Activated CD4-positive, alpha-beta T cell treated with anti-CD3 and anti-CD28 coated beads, Interleukin-2, amount 50 U/mL, for 4 hours (primary cell): ENCODE measurements around the gene HDAC8.
"Not testable (repeated sequence)": the region's sequence is repeated elsewhere in the genome, so short reads cannot be mapped to it uniquely, and the experiment has no call there.

Experiments
- DNase-seq, 2 experiments: peaks; one replicate each; pipeline ENCODE4 v3.0.0-alpha.2; 2020

HDAC8 gene

GRCh38 chrX:72572248-72573157, at the start of gene HDAC8:
Gene HDAC8 (minus strand): TSS chrX:72572843. CDS start chrX:72572761, 82 bp downstream.
- peak; percentile 17 for DNase-seq

DNA sequence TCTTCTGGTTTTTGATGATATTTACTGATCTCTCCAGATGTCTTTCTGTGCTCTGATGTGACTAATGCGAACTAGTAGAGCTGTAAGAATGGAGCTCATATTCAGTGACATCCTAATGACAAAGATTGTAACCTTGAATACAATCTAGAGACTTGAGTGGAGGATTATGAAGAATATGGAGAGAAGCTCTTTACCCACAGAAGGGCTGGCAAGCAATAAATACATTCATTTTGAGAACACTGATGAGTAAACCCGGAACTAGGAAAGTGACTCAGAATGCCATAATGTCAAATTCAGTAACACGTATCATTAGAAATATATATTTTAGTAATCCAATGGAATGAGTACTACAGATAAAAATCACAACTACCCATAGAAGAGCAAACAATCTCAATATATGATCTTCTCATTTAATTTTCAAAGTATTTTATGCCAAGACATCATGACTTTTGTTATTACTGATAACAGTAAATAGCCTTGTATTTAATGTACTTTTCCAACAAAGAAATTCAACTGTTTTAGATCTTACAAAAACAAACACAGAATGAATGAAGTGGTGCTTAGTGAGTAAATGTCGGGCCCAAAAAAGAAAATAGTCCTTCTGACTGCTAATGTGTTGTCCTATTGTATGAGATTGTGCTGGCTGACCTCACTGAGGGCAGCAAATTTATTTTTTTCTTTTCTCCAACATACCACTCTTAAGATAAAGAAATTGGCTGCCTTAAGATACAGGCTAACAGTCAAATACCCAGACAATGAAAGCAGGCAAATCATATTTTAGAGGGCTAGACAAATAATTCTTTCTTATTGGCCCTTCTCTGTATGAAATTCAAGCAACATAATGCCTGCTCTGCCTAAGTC, 49.2 kb upstream of the HDAC8 start:
- DNase-seq = no peak

DNA sequence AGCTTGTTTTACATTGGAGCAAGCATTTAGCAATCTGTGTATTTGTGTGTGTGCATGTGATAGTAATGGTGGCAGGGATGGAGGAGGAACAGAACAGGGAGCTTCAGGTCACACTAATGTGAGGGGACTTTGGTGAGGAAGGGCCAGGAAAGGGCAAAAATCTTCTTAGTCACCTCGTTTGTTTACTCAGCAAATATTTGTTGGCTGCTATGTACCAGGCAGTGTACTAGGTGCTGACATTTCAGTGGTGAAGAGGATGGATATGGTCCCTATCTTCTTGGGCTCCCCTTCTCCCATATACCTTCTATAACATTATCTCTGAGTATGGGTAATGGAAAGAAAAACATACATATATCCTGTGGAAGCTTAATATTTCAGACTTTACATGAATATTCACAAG, 48.5 kb upstream of the HDAC8 start:
- no peak for DNase-seq

DNA sequence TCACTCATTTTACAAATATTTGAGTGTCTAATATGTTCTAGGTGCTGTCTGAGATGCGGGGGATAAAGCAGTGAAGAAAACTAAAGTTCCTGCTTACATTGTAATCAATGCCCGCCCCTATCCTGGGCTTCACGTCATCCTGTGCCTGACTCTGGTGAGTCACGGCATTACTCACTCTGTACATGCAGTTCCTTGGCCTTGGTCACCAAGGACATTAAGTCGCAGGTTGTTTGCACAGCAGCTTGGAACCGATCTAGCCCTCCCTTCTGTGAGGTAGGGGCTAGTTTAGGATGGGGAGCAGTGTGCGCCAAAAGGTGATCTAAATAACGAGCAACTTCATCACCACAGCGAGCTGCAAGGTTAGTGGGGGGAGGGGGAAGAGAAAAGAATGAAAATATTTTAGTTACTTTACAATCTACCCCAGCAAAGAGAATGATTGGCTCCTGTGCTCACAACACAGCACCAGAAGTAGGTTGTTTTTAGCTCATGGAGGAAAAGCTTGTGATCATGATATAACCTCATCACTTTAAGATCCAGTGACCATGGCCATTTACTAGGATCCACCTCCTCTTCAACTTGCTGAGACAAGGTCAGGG, 48.0 kb upstream of the HDAC8 start:
- DNase-seq = peak; percentile 0 to 2

DNA sequence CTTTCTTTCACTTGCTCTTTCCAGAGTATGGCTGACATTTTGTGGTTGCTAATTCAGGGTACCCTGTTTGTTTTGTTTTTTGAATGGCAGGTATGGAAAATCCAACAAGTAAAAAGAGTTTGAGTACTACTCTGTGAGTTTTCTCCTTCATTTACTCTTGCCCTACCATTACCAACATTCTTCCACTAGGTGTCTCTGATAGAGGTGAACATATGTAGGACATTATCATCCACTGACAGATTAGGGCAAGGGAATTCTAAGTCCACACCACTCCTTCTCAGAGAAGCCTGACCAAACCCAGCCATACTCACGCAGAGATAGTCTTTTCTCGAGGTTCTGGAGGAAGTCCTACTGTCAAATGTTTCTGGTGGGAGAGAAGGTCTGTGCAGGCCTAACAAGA, 36.7 kb upstream of the HDAC8 start:
- no peak for DNase-seq

DNA sequence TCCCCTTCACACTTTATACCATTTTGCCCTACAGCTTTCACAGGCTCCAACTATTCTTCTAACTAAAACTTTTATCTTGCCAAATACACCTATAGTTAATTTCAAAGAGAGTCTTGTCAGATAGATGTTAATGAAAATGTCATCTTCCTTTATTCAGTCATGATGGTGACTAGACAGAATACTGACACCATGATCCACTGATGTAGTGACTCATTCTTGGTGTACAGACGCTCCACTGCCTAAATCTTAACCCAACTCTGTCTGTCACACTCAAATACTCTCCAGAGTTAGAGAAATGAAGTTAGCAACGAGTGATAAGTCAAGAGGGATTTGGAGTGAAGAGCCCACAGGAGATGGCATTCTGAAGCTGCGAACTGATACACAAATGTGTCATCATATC, 32.1 kb upstream of the HDAC8 start:
- DNase-seq = no peak

GRCh38 chrX:72604112-72604511, 31.5 kb upstream of the HDAC8 start:
- DNase-seq = no peak

- not testable (repeated sequence) for DNase-seq
Observed at GRCh38 chrX:72591038-72591437, 18.4 kb upstream of the HDAC8 start.

- no peak for DNase-seq
Observed at GRCh38 chrX:72584163-72584562, 11.5 kb upstream of the HDAC8 start.

GRCh38 chrX:72576141-72576894, 3.7 kb upstream of the HDAC8 start:
- DNase-seq = no peak

GRCh38 chrX:72573158-72573511, 492 bp upstream of the HDAC8 start:
- no peak for DNase-seq

DNA sequence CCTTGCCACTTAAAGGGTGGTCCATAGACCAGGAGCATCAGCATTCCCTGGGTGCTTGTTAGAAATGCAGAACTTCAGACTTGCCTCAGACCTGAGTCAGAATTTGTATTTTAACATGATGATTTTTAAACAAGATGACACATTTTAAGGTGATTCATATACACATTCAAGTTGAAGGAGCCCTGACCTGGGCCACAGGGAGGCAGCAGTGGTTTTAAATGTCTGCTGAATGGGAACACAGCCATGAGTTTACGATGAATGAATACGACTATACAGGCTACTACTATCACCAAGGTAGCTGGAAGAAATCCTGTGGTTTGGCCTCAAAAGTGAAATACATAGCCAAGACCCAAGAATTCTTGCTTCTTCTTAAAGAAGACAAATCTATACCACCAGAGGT, 2.9 kb downstream of the HDAC8 start:
- DNase-seq = no peak

DNA sequence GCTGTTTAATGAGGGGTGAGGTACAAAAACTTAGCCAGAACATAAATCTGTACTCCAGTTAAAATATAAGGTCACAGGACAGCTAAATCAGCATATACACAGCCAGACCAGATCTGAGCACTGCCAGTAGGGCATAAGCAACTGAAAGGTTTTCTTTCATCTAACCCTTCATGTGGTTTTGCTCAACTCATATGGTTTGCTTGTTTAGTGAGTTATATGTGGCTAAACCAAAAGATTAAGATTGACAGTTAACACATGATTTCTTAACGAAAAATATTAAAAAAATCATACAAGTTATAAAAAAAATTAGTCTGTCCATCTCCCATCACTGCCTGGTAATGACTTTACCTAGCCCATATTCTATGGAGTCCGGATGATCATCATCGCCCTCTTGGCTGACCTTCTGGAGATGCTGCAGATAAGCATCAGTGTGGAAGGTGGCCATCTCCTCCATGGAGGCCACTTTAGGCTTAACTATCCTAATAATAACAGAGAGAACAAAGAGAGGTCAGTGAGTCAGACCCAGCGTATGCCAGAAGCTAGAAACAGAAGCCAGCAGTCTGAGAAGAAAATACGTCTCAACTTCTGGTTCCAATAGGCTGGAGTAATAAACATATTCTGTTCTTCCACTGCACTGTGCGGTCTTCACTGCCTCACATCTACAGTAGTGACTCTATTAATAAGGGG, 4.1 kb downstream of the HDAC8 start:
- DNase-seq = no peak

DNA sequence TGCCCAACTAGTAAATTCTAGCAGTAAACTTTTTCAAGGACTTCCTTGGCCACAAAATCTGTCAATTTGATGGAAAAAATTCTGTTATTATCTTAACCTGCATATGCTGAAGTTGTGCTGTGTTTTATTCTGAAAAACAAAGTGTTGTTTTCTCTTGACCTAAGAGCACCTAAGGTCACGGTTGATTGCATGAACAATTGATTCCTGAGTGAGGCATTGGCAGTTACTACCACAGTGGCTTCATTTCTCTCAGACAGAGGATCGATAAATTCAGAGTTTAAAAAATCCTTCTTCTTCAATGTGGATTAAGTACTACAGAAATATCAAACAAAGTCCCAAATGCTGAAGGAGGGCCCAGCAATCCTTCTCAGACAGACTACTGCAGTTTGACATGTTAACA, 6.2 kb downstream of the HDAC8 start:
- no peak for DNase-seq

DNA sequence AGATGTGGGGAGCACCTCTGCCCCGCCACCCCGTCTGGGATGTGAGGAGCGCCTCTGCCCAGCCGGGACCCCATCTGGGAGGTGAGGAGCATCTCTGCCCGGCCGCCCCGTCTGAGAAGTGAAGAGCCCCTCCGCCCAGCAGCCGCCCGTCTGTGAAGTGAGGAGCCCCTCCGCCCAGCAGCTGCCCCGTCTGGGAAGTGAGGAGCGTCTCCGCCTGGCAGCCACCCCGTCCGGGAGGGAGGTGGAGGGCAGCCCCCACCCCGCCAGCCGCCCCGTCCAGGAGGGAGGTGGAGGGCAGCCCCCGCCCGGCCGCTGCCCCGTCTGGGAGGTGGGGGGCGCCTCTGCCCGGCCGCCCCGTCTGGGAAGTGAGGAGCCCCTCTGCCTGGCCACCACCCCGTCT, 13.0 kb downstream of the HDAC8 start:
- DNase-seq = not testable (repeated sequence)

GRCh38 chrX:72554448-72555140, 18.0 kb downstream of the HDAC8 start:
- DNase-seq = no peak

- not testable (repeated sequence) for DNase-seq
Observed at GRCh38 chrX:72552443-72552842, 20.2 kb downstream of the HDAC8 start.

DNA sequence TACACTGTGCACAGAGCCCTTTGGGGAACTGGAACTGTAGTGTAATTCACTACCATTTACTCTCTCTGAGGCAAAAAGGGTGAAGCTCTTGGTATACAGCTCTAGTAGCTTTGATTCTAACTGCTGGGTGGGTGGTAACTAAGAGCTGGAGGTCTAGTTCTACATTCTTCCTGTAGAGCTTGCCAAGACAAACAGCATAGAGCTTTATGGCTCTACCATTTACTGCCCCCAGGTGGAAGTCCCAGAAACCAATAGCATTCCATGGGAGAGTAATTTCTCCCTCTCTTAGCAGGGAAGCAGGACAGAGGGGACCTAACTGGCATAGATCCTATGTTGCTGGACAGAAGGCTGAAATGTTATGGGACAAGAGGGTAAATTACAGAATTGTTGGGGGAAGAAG, 26.7 kb downstream of the HDAC8 start:
- DNase-seq = no peak

- no peak for DNase-seq
Observed at GRCh38 chrX:72540318-72540717, 32.3 kb downstream of the HDAC8 start.

DNA sequence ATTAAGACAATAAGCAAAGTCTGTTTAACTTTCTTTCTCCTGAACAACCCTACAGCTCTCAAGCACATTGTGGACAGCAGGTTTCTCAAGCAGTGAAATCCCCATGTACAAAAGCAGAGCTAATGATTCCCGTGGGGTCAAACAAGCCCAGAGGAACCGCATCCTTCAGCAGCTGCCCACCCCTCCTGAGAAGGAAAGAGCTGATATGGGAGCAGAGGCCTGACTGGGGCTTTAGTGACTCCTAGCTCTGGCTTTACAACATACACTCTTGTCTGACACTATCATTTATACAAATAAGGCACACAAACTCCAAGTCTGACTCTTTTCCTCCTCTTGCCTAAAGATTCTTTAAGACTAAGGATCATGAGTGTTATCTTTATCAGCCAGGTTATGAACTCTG, 32.8 kb downstream of the HDAC8 start:
- DNase-seq = no peak

- no peak for DNase-seq
Observed at GRCh38 chrX:72536542-72536941, 36.1 kb downstream of the HDAC8 start.

DNA sequence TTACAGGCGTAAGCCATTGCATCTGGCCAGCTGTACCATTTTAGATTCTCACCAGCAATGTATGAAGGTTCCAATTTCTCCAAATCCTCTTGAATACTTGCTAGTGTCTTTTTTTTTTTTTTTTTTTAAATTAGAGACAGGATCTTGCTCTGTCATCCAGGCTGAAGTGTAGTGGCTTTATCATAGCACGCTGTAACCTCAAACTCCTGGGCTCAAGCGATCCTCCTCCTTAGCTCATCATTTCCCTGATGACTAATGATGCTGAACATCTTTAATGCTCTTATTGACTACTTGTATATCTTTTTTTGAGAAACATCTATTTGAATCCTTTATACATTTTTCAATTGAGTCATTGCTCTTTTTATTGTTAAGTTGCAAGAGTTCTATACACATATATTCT, 40.3 kb downstream of the HDAC8 start:
- DNase-seq = no peak
